ENCODE data around the gene UBE2G2.

The UBE2G2 gene

GRCh38 chr21:44815852-44816628, 14.4 kb upstream of the UBE2G2 start:
- no peak for DNase-seq (ENCODE audit: low read depth in 2 of 2)

GRCh38 chr21:44815225-44815624, 13.6 kb upstream of the UBE2G2 start:
- DNase-seq (ENCODE audit: low read depth in 2 of 2), result no peak

GRCh38 chr21:44814498-44815023, 12.9 kb upstream of the UBE2G2 start:
- DNase-seq (ENCODE audit: low read depth in 2 of 2), result no peak

GRCh38 chr21:44813727-44814126, 12.1 kb upstream of the UBE2G2 start:
- DNase-seq (ENCODE audit: low read depth in 2 of 2), result no peak

- no peak for DNase-seq (ENCODE audit: low read depth in 2 of 2)
These were observed 11.5 kb upstream of the UBE2G2 start for GRCh38 chr21:44813149-44813548.

GRCh38 chr21:44812640-44813039, 11.0 kb upstream of the UBE2G2 start:
- no peak for DNase-seq (ENCODE audit: low read depth in 2 of 2)

GRCh38 chr21:44810779-44811178, 9.2 kb upstream of the UBE2G2 start:
- no peak for DNase-seq (ENCODE audit: low read depth in 2 of 2)

- no peak for DNase-seq (ENCODE audit: low read depth in 2 of 2)
These were observed 4.2 kb upstream of the UBE2G2 start for GRCh38 chr21:44805859-44806258.

GRCh38 chr21:44805226-44805625, 3.6 kb upstream of the UBE2G2 start:
- no peak for DNase-seq (ENCODE audit: low read depth in 2 of 2)

- DNase-seq (ENCODE audit: low read depth in 2 of 2), result no peak
These were observed 3.1 kb upstream of the UBE2G2 start for GRCh38 chr21:44804762-44805161.

- DNase-seq (ENCODE audit: low read depth in 2 of 2), result no peak
These were observed 2.0 kb upstream of the UBE2G2 start for GRCh38 chr21:44803651-44804050.

GRCh38 chr21:44802396-44803153, 955 bp upstream of the UBE2G2 start:
- DNase-seq (ENCODE audit: low read depth in 2 of 2), result no peak

GRCh38 chr21:44800971-44801467, 601 bp downstream of the UBE2G2 start:
- DNase-seq (ENCODE audit: low read depth in 2 of 2), result no peak

GRCh38 chr21:44800103-44800502, 1.5 kb downstream of the UBE2G2 start:
- no peak for DNase-seq (ENCODE audit: low read depth in 2 of 2)

- DNase-seq (ENCODE audit: low read depth in 2 of 2), result no peak
These were observed 2.0 kb downstream of the UBE2G2 start for GRCh38 chr21:44799646-44800045.

- DNase-seq (ENCODE audit: low read depth in 2 of 2), result no peak
These were observed 3.8 kb downstream of the UBE2G2 start for GRCh38 chr21:44797775-44798174.

GRCh38 chr21:44795342-44795741, 6.3 kb downstream of the UBE2G2 start:
- DNase-seq (ENCODE audit: low read depth in 2 of 2), result no peak

- no peak for DNase-seq (ENCODE audit: low read depth in 2 of 2)
These were observed 7.8 kb downstream of the UBE2G2 start for GRCh38 chr21:44793592-44794374.

GRCh38 chr21:44792702-44793591, 8.7 kb downstream of the UBE2G2 start:
- DNase-seq (ENCODE audit: low read depth in 2 of 2), result peak in 1 of 2 experiments; percentile 9

- DNase-seq (ENCODE audit: low read depth in 2 of 2), result no peak
These were observed 9.6 kb downstream of the UBE2G2 start for GRCh38 chr21:44791993-44792392.

- no peak for DNase-seq (ENCODE audit: low read depth in 2 of 2)
These were observed 10.4 kb downstream of the UBE2G2 start for GRCh38 chr21:44791246-44791645.

Data from fibroblast of skin of left biceps (primary cell).